Measurements from ENCODE around the gene LRRC31.

The LRRC31 gene

DNA sequence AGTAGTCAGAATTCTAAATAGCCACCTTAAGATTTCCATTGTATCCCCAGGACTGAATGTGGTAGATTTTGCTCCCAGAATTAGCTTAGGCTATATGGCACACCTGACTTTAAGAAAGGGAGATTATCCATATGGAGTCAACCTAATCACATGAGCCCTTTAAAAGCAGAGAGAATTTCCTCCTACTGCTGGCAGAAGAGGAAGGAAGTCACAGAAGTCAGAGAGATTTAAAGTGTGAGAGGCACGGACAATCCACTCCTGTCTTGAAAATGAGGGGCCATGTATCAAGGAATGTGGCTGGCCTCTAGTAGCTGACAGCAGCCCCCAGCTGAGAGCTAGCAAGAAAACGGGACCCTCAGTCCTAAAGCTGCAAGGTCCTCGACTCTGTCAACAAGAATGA lies 26.8 kb downstream of the LRRC31 start:
- DNase-seq (ENCODE audit: extremely low spot score): no peak
- ChIA-PET POLR2A (no interaction called here), CTCF (no interaction called here)
- TF ChIP-seq FOXK2 (IDR thresholded peaks at IDR 0.05): no peak

DNA sequence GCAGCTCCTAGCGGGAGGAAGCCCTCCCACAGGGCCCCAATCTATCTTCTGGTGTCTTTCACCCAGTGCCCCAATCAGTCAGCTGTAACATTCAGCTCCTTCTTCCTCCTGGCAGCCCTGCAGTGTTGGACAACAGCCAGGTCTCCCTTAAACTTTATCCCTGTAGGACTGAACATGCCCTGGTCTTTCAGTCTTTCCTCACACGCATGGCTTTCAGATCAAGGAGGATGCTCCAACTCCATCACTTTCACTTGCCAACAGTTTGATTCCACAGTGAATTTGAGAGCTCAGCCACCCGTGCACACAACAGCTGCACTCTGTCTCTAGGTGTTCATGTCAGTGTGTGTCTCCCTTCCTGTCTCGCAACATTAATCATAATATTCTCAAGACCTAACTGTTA lies 28.6 kb downstream of the LRRC31 start:
- CTCF ChIA-PET: no interaction called here
- POLR2A ChIA-PET: no interaction called here
- TF ChIP-seq ELF4 (IDR thresholded peaks at IDR 0.05): no peak
- TF ChIP-seq FOXM1 (IDR thresholded peaks at IDR 0.05; ENCODE audit: borderline replicate concordance): no peak
- TF ChIP-seq BHLHE40 (IDR thresholded peaks at IDR 0.05; ENCODE audit: borderline replicate concordance): no peak
- no peak for TF ChIP-seq ZNF384 (IDR thresholded peaks at IDR 0.05)
- no peak for TF ChIP-seq LEF1 (IDR thresholded peaks at IDR 0.05; ENCODE audit: borderline replicate concordance)
- no peak for TF ChIP-seq SUZ12 (IDR thresholded peaks at IDR 0.05)
- DNase-seq (ENCODE audit: extremely low spot score): no peak

DNA sequence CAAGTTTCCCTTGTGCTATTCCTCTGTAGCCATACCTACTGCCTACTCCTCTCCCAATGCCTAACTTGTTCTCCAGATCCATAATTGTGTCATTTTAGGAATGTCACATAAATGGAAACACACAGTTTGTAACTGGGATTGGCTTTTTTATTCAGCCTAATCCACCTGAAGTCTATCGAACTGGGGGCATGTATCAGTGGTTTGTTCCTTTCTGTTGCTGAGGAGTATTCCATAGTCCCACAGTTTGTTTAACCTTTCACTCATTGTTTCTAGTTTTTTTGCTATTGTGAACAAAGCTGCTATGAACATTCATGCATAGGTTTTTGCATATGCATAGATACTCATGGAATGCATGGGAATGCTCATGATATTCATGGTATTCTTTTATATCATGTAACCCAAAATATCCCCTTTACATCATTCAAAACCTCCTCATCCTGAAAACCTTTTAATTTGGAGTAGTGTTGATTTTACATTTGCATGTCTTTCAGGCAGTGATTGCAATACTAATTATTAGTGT lies 31.2 kb downstream of the LRRC31 start:
- TF ChIP-seq CTBP1 (IDR thresholded peaks at IDR 0.05; ENCODE audit: borderline replicate concordance): no peak
- no peak for TF ChIP-seq ELF4 (IDR thresholded peaks at IDR 0.05)
- no peak for DNase-seq (ENCODE audit: extremely low spot score)
- ChIA-PET POLR2A (no interaction called here), CTCF (no interaction called here)

DNA sequence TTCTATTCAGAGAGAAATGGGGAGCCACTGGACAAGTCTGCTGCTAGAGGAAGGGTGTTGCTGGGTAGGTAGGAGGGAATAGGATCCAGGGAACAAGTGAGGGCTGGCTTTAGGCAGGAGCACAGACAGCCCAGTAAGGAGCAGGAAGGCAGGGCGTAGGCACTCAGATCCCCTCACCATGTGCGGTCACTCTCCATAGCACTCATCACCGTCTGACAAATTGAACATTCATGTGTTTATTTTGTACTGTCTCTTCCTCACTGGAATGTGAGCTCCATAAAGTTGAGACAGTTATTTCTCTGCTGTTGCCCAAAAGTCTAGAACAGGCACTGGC lies 32.8 kb downstream of the LRRC31 start:
- CTCF ChIA-PET: no interaction called here
- TF ChIP-seq FOXM1 (IDR thresholded peaks at IDR 0.05; ENCODE audit: borderline replicate concordance) (no peak), FOXK2 (IDR thresholded peaks at IDR 0.05) (no peak), L3MBTL2 (conservative IDR thresholded peaks at IDR 0.05) (no peak), SUZ12 (IDR thresholded peaks at IDR 0.05) (no peak), SP1 (IDR thresholded peaks at IDR 0.05) (no peak), ARNT (IDR thresholded peaks at IDR 0.05) (no peak), LEF1 (IDR thresholded peaks at IDR 0.05; ENCODE audit: borderline replicate concordance) (no peak), CTBP1 (IDR thresholded peaks at IDR 0.05; ENCODE audit: borderline replicate concordance) (no peak), TARDBP (IDR thresholded peaks at IDR 0.05) (no peak), HDGF (IDR thresholded peaks at IDR 0.05; ENCODE audit: borderline replicate concordance) (no peak), NFRKB (IDR thresholded peaks at IDR 0.05) (no peak), BHLHE40 (IDR thresholded peaks at IDR 0.05; ENCODE audit: borderline replicate concordance) (no peak), ZNF384 (IDR thresholded peaks at IDR 0.05) (no peak), ELF4 (IDR thresholded peaks at IDR 0.05) (no peak)
- TF ChIP-seq, protein P1, sequence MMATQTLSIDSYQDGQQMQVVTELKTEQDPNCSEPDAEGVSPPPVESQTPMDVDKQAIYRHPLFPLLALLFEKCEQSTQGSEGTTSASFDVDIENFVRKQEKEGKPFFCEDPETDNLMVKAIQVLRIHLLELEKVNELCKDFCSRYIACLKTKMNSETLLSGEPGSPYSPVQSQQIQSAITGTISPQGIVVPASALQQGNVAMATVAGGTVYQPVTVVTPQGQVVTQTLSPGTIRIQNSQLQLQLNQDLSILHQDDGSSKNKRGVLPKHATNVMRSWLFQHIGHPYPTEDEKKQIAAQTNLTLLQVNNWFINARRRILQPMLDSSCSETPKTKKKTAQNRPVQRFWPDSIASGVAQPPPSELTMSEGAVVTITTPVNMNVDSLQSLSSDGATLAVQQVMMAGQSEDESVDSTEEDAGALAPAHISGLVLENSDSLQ (IDR thresholded peaks at IDR 0.05): no peak
- POLR2A ChIA-PET: no interaction called here
- no peak for DNase-seq (ENCODE audit: extremely low spot score)

DNA sequence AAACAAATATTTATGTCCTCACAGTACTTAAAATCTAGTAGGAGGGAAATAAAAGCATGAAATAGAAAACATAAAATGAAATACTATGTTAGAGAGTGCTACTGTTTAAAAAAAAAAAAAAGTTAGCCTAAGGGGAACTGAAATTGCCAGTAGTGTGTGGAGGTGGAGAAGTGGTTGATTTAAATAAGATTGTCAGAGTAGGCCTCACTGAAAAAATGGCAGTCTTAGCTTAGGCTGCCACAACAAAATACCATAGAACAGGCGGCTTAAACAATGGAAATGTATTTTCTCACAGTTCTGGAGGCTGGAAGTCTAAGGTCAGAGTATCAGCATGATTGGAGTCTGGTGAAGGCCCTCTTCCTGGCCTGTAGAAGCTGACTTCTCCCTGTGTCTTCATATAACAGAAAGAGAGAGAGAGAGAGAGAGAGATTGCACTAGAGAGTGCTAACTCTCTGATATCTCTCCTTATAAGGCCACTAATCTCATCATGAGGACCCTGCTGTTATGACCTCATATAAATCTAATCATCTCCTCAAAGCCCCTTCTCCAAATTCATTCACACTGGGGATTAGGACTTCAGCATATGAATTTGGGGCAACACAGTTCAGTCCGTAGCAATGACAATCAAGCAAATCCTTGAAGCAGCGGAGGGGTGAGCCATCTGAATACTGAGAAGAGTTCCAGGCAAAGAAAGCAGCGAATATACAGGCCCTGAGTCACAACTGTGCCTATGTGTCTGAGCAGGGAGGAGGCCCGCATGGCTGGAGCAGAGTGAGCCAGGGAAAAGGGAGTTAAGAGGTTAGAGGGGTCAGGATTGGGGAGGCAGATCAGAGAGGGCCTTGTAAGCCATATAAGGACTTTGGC lies 33.4 kb downstream of the LRRC31 start:
- ChIA-PET CTCF (no interaction called here), POLR2A (no interaction called here)
- no peak for TF ChIP-seq LEF1 (IDR thresholded peaks at IDR 0.05; ENCODE audit: borderline replicate concordance)
- no peak for TF ChIP-seq ARNT (IDR thresholded peaks at IDR 0.05)
- no peak for TF ChIP-seq TARDBP (IDR thresholded peaks at IDR 0.05)
- TF ChIP-seq NFRKB (IDR thresholded peaks at IDR 0.05): no peak
- no peak for TF ChIP-seq SP1 (IDR thresholded peaks at IDR 0.05)
- no peak for TF ChIP-seq FOXA1 (IDR thresholded peaks at IDR 0.05)
- TF ChIP-seq ELF4 (IDR thresholded peaks at IDR 0.05): no peak
- no peak for DNase-seq (ENCODE audit: extremely low spot score)

DNA sequence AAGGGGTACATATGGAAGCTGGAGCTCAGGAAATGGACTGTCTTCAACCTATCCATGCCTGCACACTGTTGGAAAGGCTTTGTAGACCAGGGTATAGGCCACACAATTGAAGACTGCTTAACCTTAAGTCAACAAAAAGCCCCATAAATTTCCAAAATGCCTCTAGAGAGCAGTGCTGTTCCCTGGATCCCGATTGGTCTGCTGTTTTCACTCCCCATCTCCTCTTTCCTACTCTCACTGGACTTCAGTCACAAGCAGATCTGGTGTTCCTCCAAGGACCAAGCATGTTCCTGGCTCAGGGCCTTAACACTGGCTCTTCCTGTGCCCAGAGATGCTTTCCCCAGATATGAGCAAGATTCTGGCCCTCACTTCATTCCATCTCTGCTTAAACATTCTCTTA lies 34.2 kb downstream of the LRRC31 start:
- no peak for DNase-seq (ENCODE audit: extremely low spot score)
- no peak for TF ChIP-seq FOXK2 (IDR thresholded peaks at IDR 0.05)
- TF ChIP-seq L3MBTL2 (conservative IDR thresholded peaks at IDR 0.05): no peak
- TF ChIP-seq SUZ12 (IDR thresholded peaks at IDR 0.05): no peak
- TF ChIP-seq BHLHE40 (IDR thresholded peaks at IDR 0.05; ENCODE audit: borderline replicate concordance): no peak
- no peak for TF ChIP-seq SP1 (IDR thresholded peaks at IDR 0.05)
- TF ChIP-seq TARDBP (IDR thresholded peaks at IDR 0.05): no peak
- TF ChIP-seq ARNT (IDR thresholded peaks at IDR 0.05): no peak
- TF ChIP-seq LEF1 (IDR thresholded peaks at IDR 0.05; ENCODE audit: borderline replicate concordance): no peak
- TF ChIP-seq ZNF384 (IDR thresholded peaks at IDR 0.05): no peak
- TF ChIP-seq, protein P1 (IDR thresholded peaks at IDR 0.05): no peak
- no peak for TF ChIP-seq FOXM1 (IDR thresholded peaks at IDR 0.05; ENCODE audit: borderline replicate concordance)
- no peak for TF ChIP-seq HDGF (IDR thresholded peaks at IDR 0.05; ENCODE audit: borderline replicate concordance)
- no peak for TF ChIP-seq CTBP1 (IDR thresholded peaks at IDR 0.05; ENCODE audit: borderline replicate concordance)
- TF ChIP-seq NFRKB (IDR thresholded peaks at IDR 0.05): no peak
- TF ChIP-seq FOXA1 (IDR thresholded peaks at IDR 0.05): no peak
- TF ChIP-seq ELF4 (IDR thresholded peaks at IDR 0.05): no peak
- POLR2A ChIA-PET: no interaction called here
- CTCF ChIA-PET: no interaction called here

DNA sequence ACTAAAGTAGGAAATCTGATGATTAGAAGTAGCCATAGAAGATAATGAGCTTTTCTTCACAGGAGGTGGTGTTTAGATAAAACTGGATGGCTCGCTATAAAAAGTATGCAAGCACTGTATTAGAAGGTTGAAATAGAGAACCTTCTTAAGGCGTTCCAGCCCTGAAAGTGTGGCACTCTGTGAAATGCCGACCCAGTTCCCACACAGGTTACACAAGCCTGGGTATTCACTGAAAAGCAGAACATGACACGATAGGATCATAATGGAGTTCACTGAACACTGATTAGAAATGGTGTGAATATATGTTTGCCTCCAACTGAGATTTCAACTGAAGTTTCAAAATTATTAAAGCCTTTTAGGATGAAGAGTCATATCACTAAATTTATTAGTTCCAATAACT lies 42.0 kb downstream of the LRRC31 start:
- DNase-seq (ENCODE audit: extremely low spot score): no peak
- no peak for TF ChIP-seq FOXA1 (IDR thresholded peaks at IDR 0.05)
- no peak for TF ChIP-seq SUZ12 (IDR thresholded peaks at IDR 0.05)
- TF ChIP-seq BHLHE40 (IDR thresholded peaks at IDR 0.05; ENCODE audit: borderline replicate concordance): no peak
- no peak for TF ChIP-seq TARDBP (IDR thresholded peaks at IDR 0.05)
- TF ChIP-seq FOXK2 (IDR thresholded peaks at IDR 0.05): no peak
- TF ChIP-seq L3MBTL2 (conservative IDR thresholded peaks at IDR 0.05): no peak
- no peak for TF ChIP-seq HDGF (IDR thresholded peaks at IDR 0.05; ENCODE audit: borderline replicate concordance)
- no peak for TF ChIP-seq FOXM1 (IDR thresholded peaks at IDR 0.05; ENCODE audit: borderline replicate concordance)
- TF ChIP-seq ARNT (IDR thresholded peaks at IDR 0.05): no peak
- TF ChIP-seq, protein P1 (IDR thresholded peaks at IDR 0.05): no peak
- TF ChIP-seq ZNF384 (IDR thresholded peaks at IDR 0.05): no peak
- TF ChIP-seq NFRKB (IDR thresholded peaks at IDR 0.05): no peak
- no peak for TF ChIP-seq SP1 (IDR thresholded peaks at IDR 0.05)
- no peak for TF ChIP-seq LEF1 (IDR thresholded peaks at IDR 0.05; ENCODE audit: borderline replicate concordance)
- POLR2A ChIA-PET: no interaction called here
- CTCF ChIA-PET: interaction anchor here (0.6 kb wide), 1 partner anchor 967 kb away, joined by 3 read pairs; no protein-coding TSS in a partner anchor

Data from HEK293T (cell line).